GM18907 (cell line): ENCODE measurements around the gene OTOS.

Experiments
- ATAC-seq: cut with Tn5 transposase; IDR thresholded peaks from one replicate; pipeline ENCODE4 v1.9.1; 2021; ENCODE audit warnings: mild to moderate bottlenecking, moderate library complexity; ENCODE audit not compliant: unreplicated experiment

OTOS gene

DNA sequence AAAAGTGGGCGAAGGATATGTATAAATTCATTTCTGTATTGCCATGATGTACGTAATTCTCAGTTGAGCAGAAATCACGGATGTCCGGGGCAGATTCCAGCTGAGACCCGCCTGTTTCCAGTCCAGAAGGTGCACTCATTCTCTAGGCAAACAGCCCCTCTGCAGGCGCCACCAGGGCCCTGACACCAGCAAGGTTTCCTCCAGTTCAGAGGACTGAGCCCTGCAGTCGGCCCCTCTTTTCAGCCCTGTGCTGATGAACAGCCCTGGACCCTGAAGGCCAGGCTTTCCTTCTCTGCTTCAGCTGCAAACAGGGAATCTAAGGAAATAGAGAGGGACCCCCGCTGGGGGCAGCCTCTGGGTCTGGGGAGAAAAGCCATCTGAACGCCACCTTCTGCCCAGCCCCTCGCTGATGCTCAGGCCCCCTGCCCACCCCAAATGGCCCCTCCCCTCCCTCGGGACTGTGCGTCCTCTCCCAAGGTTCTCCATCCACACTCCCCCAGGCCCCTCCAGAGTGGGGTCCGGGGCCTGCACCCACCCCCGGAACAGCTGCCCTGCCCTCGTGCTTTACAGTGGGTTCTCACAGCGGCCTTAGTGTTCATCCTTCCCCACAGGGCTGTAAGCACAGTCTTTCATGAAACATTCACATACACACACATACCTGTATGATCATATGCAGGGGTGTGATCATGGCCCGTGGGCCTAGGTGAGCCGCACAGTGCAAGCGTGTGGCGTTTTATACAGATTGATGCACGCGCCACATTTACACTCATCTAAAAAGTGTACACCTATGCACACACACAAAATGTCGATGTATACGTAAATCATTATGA, 16.4 kb downstream of the OTOS start:
- no peak for ATAC-seq

DNA sequence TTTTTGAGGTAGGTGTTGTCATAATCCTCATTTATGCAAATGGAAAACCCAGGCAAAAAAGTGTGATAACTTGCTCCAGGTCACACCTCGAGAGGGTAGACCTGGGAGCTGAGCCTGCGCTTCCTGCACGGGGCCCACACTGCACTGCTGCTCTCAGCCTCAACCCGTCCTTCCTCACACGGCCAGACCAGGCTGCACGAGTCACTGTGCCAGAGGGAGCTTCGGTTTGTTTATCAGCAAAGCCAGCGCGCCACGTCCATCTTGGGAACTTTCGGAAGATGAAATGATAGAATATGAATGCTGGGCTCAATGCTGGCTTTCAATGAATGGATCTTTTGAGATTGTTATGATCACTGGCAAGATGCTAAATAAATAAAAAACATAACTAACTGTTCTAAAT, 18.8 kb downstream of the OTOS start:
- no peak for ATAC-seq

DNA sequence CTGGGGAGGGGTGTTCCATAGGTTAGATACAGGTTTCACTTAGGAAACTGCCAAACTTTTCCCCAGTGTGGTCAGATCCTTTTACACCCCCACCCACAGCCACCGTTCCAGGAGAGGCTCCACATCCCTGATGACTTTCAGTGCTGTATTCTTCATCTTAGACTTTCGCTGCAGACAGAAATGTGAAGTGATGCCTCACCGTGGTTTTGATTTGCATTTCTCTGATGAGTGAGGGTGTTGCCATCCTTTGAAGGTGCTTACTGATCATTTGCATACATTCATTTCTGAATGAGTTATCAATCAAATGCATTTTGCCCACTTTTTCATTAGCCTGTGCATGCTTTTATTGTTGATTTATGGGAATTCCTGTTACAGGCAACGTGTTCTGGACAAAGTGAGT, 19.3 kb downstream of the OTOS start:
- ATAC-seq, result no peak

DNA sequence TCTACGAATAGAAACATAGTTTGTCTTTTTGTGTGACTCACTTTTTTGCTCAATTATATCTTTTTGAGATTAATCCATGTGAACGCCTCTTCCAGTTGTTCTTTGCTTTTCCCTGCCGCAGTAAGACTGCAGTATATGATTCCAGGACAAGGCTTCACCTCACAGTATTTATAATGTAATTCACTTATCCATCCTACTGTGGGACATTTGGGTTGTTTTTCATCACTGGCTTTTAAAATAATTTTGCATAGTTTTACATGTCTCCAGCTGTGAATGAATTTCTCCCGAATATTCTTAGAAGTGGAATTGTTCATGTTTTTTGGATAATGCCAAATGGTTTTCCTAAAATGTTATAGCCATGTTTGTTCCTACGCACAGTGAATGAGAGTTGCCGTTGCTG, 26.2 kb downstream of the OTOS start:
- ATAC-seq, result no peak

DNA sequence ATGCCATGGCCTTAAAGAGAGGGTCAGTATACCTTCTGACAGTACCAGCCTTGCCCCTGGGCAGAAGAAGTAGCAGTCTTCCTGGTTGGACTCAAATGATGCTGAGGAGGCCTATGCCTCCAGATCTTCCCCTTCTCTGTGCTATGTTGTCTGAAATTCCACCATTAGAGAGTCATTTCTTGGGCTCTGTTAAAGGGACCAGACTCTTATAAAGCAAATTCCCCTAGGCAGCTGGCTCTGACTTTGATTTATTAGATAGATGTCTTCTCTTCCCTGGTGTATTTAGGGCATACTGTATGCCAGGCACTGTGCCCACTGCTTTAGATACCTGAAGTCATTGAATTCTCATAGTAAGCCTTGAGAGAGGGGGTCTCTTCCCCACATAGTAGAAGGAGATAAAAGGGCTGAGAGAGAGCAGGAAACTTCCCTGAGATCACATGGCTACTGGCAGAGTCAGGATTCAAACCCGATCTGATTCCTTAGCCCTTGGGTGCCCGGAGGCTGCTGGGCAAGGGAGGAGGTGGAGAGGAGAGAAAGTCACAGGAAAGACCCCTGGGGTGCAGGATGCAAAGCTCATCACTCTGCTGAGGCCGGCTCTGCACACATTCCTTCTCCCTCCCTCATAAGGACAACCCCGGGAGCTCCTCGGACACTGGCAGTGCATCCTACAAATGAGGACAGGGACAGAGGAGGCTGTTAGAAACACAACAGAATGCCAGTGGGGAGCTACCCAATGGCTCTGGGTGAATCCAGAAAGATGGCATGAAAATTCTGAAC, 27.4 kb downstream of the OTOS start:
- no peak for ATAC-seq

DNA sequence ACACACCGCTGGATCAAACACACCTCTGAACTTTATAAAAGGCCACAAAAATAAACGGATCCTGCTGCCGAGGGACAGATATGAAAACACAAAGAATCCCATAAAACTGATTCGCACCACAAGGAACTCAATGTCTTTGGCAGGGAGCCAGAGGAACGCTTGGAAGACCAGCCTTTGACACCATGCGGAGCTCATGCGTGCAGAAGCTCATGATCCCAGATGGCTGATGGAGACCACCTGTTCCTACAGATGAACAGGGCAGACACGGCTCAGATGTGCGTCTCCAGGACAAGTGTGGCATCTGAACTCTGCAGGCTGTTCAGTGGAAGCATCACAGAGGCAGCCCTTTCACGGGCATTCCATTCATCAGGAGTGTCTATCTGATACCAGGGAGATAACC, 29.2 kb downstream of the OTOS start:
- ATAC-seq, result no peak

DNA sequence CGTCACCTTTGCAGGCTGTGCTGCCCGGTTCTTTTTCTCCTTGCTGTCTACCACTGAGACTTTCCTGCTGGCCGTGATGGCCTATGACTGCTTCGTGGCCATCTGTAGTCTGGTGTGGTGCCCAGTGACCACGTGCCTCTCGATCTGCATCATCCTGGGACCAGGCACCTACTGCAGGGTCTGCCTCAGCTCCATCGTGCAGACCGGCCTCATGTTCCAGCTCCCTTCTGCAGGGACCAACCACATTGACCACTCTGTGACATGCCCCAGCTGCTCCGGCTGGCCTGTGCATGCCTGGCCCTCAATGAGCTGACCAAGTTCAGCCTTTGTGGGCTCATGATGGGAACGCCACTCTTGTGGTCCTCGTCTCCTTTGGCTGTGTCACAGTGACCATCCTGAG, 31.1 kb downstream of the OTOS start:
- ATAC-seq, result no peak

DNA sequence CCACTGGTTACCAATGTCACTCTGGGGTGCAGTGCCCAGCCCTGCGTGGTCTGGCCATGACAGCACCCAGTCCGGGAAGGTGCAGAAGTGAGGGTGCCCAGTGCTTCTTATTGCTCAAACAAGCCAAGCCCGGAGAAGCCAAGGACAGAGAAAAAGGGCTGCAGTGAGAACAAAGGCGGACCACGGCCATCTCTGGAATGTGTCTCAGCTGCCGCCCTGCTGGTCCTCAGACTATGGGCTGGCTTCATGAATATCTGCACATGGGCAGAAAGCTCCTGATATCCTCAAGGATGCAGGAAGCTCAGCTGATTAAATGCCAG, 33.0 kb downstream of the OTOS start:
- ATAC-seq, result no peak

DNA sequence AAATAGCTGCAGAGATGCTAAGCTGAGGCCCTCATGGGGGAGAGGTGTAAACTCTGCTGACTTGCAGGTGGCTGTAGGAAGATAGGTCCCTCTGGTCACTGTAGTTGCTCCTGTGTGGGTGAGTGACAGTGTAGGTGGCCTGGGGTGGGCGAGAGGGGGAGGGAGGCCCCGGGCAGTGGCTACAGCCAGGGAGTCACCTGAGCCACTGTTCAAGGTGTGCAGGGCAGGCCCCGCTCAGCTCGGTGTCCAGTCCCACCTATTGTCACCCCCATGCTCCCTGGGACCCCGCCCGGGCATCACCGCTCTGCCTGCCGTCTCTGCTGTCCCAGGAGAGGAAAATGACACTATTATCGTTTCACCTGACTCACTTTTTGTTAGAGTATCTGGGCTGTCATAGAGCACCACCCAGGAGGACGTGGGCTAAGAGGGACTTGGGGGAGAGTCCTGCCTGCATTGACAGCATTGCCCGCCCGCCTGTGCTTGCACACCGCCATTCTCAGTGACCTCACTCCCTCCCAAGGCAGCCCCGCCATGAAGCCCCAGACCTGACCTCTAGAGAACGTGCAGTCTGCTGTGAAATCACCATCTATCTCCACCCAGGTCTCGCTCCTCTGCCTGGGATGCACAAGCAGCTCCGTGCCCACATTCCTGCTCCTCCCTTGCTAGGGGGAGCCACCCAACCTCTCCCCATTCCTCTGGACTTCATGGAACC, 33.5 kb downstream of the OTOS start:
- ATAC-seq, result no peak

DNA sequence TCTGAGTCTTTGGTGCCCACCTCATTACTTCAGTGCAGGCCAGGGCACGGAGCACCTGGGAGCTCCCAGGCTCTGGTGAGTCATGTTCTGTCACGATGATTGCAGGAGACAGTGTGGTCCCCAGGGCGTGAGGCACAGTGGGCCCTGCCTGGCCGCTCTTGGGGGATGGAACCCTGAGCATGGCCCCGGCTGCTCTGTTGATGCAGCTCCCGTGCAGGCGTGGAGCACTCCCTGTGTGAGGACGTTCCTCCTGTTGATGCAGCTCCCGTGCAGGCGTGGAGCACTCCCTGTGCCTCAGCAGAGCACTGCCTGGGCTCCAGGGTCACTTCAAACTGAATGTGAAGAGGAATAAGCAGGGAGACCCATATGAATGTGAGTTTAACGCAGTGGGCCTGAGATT, 34.5 kb downstream of the OTOS start:
- ATAC-seq, result no peak

DNA sequence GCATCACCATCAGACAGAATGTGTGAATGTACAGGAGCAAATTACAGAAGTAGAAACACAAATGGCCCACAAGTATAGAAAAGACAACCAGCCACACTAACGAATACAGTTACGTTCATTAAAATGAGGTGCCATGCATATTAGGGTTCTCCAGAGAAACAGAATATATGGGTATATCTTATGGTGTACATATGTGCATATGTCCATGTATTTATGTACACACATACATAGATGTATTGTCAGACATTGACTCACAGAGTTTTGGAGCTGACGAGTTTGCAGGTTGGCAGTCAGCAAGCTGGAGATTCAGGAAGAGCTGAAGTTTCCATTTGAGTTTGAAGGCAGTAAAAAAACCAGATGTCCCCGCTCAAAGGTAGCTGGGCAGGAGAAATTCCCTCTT, 37.3 kb downstream of the OTOS start:
- no peak for ATAC-seq

DNA sequence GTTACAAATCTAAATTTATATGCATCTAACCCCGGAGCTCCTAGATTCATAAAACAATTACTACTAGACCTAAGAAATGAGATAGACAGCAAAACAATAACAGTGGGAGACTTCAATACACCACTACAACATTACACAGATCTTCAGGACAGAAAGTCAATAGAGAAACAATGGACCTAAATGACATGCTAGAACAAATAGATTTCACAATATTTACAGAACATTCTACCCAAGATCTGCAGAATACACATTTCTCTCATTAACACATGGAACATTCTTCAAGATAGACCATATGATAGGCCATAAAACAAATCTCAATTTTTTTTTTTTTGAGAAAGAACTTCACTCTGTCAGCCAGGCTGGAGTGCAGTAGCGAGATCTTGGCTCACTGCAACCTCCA, 42.1 kb downstream of the OTOS start:
- no peak for ATAC-seq

DNA sequence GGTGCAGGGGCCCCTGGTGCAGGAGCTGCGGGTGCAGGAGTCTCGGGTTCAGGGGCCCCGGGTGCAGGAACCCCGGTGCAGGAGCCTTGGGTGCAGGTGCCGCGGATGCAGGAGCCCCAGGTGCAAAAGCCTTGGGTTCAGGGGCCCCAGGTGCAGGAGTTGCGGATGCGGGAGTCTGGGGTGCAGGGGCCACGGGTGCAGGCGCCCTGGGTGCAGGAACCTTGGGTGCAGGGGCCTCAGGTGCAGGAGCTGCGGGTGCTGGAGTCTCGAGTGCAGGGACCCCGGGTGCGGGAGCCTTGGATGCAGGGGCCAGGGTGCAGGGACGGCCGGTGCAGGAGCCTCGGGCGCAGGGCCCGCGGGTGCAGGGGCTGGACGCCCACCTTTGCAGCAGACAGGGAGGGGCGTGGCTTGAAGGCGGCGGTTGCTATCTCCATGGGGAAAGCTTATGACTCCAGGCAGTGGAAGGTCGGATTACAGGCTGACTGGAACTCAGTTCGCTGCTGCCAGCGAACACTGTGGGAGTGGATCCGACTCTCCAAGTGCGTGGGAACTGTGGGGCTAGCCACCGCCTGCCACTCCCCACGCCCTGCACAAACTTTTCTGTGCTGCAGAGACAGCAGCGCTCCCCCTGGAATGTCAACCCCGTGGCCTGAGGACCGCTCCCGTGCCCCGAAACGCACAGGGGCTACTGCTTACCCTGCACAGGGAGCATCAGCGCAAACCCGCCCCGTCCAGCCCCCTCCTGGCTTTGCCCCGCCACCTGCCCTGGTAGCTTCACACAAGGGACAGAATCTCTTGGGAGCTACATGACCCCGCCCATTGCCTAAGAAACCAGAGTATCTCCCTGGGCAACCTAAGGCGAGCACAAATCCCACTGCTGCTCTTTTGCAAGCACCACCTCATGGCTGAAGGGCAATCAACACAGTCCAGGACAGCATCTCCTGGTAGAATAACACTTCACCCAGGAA, 44.6 kb downstream of the OTOS start:
- no peak for ATAC-seq

DNA sequence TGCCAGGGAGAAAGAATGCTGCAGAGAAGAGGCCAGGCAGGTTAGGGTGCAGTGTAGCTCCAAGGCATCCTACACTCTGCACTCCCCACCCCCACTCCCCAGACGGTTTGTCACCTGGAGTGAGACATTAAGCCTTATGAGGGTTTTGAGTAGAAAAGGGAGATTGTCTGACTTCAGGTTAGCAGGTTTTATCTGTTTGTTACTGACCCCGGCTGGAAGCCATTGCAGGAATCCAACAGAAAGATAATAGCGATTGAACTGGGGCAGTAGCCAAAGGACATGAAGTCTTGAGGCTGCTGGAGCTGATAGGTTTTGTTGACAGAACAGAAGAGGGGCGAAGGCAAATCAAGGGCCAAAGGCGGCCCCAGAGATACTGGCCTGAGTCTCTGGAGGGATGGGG, 51.2 kb downstream of the OTOS start:
- ATAC-seq, result no peak
